ENCODE measurements around the gene CDK17.

DNA sequence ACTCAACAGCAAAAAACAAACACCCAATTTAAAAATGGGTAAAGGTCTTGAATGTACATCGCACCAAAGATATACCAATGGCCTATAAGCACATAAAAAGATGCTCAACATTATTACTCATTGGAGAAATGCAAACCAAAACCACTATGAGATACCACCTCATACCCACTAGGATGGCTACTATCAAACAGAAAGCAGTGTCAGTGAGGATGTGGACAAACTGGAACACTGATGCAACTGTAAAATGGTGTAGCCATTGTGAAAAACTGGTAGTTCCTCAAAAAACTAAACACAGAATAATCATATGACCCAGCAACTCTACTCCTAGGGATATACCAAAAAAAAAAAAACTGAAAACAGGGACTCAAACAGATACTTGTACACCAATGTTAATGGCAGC is 49.3 kb downstream of the CDK17 start:
- TF ChIP-seq CTCF (conservative IDR thresholded peaks at IDR 0.05; ENCODE audit: low read length) (no peak), EZH2phosphoT487 (IDR thresholded peaks at IDR 0.05; ENCODE audit: borderline replicate concordance) (no peak)
